ENCODE results near the gene OR51G1. TPM values are rescaled to one million over a fixed set of nuclear protein-coding genes. Genes with fewer than 3 reads are reported as not detected.

Gene OR51G1
- total RNA-seq, 2 donors from 2014 or later = not detected

- Histone ChIP-seq H3K36me3 (ENCODE audit: control insufficient read depth, insufficient read depth, low read length) (no peaks in the 10 kb centered on the region), H3K27ac (ENCODE audit: low read depth, low read length) (no peak overlapping the region), H3K27me3 (ENCODE audit: control insufficient read depth, insufficient read depth, low read length, poor library complexity, severe bottlenecking) (no peaks in the 10 kb centered on the region), H3K9ac (ENCODE audit: extremely low read depth, low read length, poor library complexity, severe bottlenecking) (no peak overlapping the region), H3K4me1 (ENCODE audit: control insufficient read depth, insufficient read depth, low read length) (no peaks in the 10 kb centered on the region), H3K9me3 (ENCODE audit: control insufficient read depth, low read length) (no peaks in the 10 kb centered on the region), H3K4me3 (ENCODE audit: low read length) (no peak overlapping the region)
- Mint-ChIP-seq H3K9me3 (no peaks in the 10 kb centered on the region), H3K27ac (no peak overlapping the region), H3K4me1 (no peaks in the 10 kb centered on the region), H3K27me3 (ENCODE audit: insufficient read depth) (peaks cover 11% of the 10 kb centered on the region), H3K36me3 (ENCODE audit: low read depth) (no peaks in the 10 kb centered on the region), H3K4me3 (no peak overlapping the region)
- TF ChIP-seq CTCF (conservative IDR thresholded peaks at IDR 0.05) = no peak
- DNase-seq = no peak
- WGBS, 2 experiments (ENCODE audit: insufficient coverage in 1 of 2, insufficient read length in 1 of 2) = 86 to 100% methylated on average over 1 of the region's 1 CpG
These were observed 2.3 kb downstream of the OR51G1 start for GRCh38 chr11:4921796-4922195.

GRCh38 chr11:4919250-4919649, 4.9 kb downstream of the OR51G1 start, which contains the start of gene OR51G2:
TSS of gene OR51G2 (minus strand) at chr11:4919350. CDS start at chr11:4915663, 3,687 bp downstream.
- TF ChIP-seq CTCF (conservative IDR thresholded peaks at IDR 0.05) = no peak

GRCh38 chr11:4916581-4916980, 7.6 kb downstream of the OR51G1 start:
- Mint-ChIP-seq H3K27me3 (ENCODE audit: insufficient read depth) (no peaks in the 10 kb centered on the region), H3K27ac (peak overlapping the region; percentile 19), H3K36me3 (ENCODE audit: low read depth) (no peaks in the 10 kb centered on the region), H3K9me3 (no peaks in the 10 kb centered on the region), H3K4me1 (no peaks in the 10 kb centered on the region), H3K4me3 (no peak overlapping the region)
- no peaks in the 10 kb centered on the region for H3K36me3 ChIP-seq (ENCODE audit: control insufficient read depth, insufficient read depth, low read length)
- no peak for DNase-seq
- H3K9me3 ChIP-seq (ENCODE audit: control insufficient read depth, low read length) = no peaks in the 10 kb centered on the region
- no peak overlapping the region for H3K9ac ChIP-seq (ENCODE audit: extremely low read depth, low read length, poor library complexity, severe bottlenecking)
- no peak for TF ChIP-seq CTCF (conservative IDR thresholded peaks at IDR 0.05)
- no peak overlapping the region for H3K4me3 ChIP-seq (ENCODE audit: low read length)
- no peaks in the 10 kb centered on the region for H3K4me1 ChIP-seq (ENCODE audit: control insufficient read depth, insufficient read depth, low read length)
- H3K27me3 ChIP-seq (ENCODE audit: control insufficient read depth, insufficient read depth, low read length, poor library complexity, severe bottlenecking) = no peaks in the 10 kb centered on the region
- H3K27ac ChIP-seq (ENCODE audit: low read depth, low read length) = no peak overlapping the region

More at GRCh38 chr11:4919250-4919649, 4.9 kb downstream of the OR51G1 start, which contains the start of gene OR51G2:
- Histone ChIP-seq H3K27ac (ENCODE audit: low read depth, low read length) (no peak within 1 kb of the TSS), H3K9me3 (ENCODE audit: control insufficient read depth, low read length) (no peaks in the 10 kb centered on the region), H3K9ac (ENCODE audit: extremely low read depth, low read length, poor library complexity, severe bottlenecking) (no peak within 1 kb of the TSS), H3K4me1 (ENCODE audit: control insufficient read depth, insufficient read depth, low read length) (no peaks in the 10 kb centered on the region), H3K27me3 (ENCODE audit: control insufficient read depth, insufficient read depth, low read length, poor library complexity, severe bottlenecking) (no peaks in the 10 kb centered on the region), H3K36me3 (ENCODE audit: control insufficient read depth, insufficient read depth, low read length) (no peaks in the 10 kb centered on the region), H3K4me3 (ENCODE audit: low read length) (no peak within 1 kb of the TSS)
- Mint-ChIP-seq H3K27me3 (ENCODE audit: insufficient read depth) (peaks cover 5% of the 10 kb centered on the region), H3K27ac (no peak within 1 kb of the TSS), H3K36me3 (ENCODE audit: low read depth) (no peaks in the 10 kb centered on the region), H3K9me3 (no peaks in the 10 kb centered on the region), H3K4me3 (no peak within 1 kb of the TSS), H3K4me1 (no peaks in the 10 kb centered on the region)
- no peak for DNase-seq
- WGBS, 2 experiments (ENCODE audit: insufficient coverage in 1 of 2, insufficient read length in 1 of 2) = 94% methylated on average over 4 of the region's 4 CpGs; no CpG with 5 or more reads in 1 of the 2 experiments

All from endodermal cell (in vitro differentiated cells).